HG02938 (cell line): ENCODE results near the gene CTXN2.

Experiments
- ATAC-seq: cut with Tn5 transposase; IDR thresholded peaks from one replicate; pipeline ENCODE4 v1.9.1; 2021; ENCODE audit warnings: mild to moderate bottlenecking, moderate library complexity; ENCODE audit not compliant: unreplicated experiment

Gene CTXN2

DNA sequence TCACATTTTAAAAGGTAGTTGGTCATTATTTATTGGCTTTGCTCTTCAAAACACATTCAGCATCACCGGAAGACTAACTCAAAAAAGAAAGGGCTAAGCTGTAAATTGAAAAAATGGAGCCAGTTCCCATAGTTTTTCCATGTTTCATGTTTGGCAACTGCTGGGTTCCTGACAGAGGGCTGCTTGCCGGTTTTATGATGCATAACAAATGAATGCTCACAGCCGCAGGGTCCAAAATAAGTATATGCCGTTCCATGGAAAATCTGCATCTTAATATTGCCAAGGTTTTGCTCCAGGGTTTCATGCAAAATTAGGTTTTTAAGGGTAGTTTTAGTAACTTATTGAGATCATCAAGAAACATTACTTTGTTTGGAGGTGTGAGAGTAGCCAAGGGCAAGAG lies 30.4 kb downstream of the CTXN2 start:
- no peak for ATAC-seq

DNA sequence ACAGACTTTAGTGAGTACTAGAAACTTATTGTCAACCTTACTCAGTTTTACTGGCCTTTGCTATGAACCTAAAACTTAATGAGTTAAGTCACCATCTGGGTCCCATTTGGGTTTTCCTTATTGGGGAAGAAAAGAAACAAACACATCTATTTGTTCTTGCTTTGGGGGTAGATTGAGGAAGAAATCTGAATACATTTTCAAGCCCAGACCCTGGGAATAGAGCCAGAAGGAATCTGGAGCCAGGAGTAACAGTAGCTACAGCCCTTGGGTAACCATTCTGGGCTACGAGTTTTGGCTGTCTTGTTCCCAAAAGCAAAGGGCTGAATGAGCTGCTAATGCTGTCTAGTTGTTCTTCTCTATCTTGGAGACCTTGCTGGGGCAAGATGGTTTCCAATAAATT lies 31.2 kb downstream of the CTXN2 start:
- ATAC-seq, result no peak

GRCh38 chr15:48225771-48226170 lies 34.3 kb downstream of the CTXN2 start:
- ATAC-seq, result no peak

DNA sequence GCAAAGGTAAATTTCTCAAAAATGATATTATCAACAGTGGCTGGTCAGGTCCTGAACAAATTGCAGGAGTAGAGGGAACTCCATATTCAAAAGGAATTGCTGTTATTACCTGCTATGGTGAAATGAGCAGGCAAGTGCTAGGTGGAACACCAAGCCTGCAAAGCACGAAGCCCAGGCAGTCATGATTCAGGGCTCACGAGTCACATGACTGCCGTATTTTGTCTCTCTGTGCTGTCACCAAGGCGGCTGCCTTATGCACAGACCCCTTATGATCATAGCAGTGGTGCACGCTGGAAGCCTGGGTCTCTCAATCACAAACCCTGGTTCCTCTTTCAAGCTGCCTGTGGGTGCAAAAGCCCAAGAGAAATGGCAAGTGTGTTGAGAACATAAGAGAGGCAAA lies 39.0 kb downstream of the CTXN2 start:
- ATAC-seq, result no peak

- ATAC-seq, result no peak
These were observed 41.8 kb downstream of the CTXN2 start for GRCh38 chr15:48233246-48233645.

- no peak for ATAC-seq
These were observed 47.9 kb downstream of the CTXN2 start for GRCh38 chr15:48239334-48239733.

- no peak for ATAC-seq
These were observed 50.5 kb downstream of the CTXN2 start for GRCh38 chr15:48242015-48242414.

DNA sequence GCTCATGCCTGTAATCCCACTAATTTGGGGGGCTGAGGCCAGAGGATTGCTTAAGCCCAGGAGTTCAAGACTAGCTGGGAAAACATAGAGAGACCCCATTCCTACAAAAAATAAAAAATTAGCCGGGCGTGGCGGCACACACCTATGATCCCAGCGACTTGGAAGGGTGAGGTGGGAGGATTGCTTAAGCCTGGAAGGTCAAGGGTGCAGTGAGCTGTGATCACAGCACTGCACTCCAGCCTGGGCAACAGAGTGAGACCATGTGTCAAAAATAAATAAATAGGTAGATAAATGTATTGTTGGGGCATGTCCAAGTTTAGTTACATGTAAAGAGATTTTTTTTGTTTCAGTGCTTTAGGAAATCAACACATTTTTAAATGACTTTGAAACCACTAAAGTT lies 51.1 kb downstream of the CTXN2 start:
- ATAC-seq, result no peak

- no peak for ATAC-seq
These were observed 53.5 kb downstream of the CTXN2 start for GRCh38 chr15:48244921-48245320.

DNA sequence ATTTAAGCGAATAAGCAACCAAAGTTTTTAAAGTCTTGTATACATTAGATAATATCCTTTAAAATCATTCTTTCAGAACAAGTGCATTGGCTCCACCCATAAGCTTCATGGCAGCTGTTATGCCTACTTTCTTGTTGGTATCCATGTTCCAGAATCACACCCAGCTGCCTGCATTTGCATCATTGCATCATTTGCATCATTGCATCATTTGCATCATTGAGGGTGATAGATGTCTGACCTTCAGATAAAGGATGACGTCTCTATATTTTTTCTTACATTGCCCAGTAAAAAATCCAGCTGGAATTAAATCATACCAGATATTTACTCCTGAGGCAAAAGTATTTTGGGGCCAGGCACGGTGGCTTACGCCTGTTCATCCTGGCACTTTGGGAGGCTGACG lies 56.9 kb downstream of the CTXN2 start:
- no peak for ATAC-seq

- ATAC-seq, result no peak
These were observed 59.2 kb downstream of the CTXN2 start for GRCh38 chr15:48250640-48251076.

- no peak for ATAC-seq
These were observed 61.7 kb downstream of the CTXN2 start for GRCh38 chr15:48253172-48253571.
